A172 (cell line): ENCODE results near the gene SDHD. TPM values are rescaled to one million over a fixed set of nuclear protein-coding genes. Genes with fewer than 3 reads are reported as not detected.

Source experiments
- DNase-seq: peaks from one replicate; pipeline ENCODE4 v3.0.0-alpha.2; 2015; ENCODE audit warnings: low spot score
- total RNA-seq: library from RNA; depleted of rRNA; stranded (reverse); fragments of >200 nt; shearing (Covaris generic); gene quantifications from 2 replicates; pipeline ENCODE4 v1.2.3, GENCODE V29; 2014; rRNA removed

Gene SDHD
- total RNA-seq, 1 experiment from 2014 or later: 124 TPM

DNA sequence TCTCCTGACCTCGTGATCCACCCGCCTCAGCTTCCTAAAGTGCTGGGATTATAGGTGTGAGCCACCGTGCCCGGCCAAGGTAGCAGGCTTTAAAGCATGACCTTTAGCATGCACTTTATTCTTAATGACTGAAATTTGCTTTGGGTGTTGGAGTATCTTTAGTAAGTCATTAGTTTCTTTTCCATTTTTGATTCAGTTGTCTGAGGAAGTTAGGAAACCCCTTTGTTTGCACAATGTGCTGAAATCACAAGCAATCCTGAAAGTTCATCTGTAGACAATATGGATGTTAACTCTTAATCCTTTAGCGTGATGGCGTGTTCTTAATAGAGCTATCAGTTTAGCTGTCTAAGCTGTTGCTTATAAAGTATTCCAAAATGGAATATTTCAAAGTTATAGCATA lies 16.8 kb downstream of the SDHD start:
- no peak for DNase-seq

GRCh38 chr11:112106070-112106469 lies 19.4 kb downstream of the SDHD start:
- DNase-seq: no peak

- DNase-seq: peak; percentile 69
Observed at GRCh38 chr11:112113539-112114457, 27.1 kb downstream of the SDHD start.

- no peak for DNase-seq
Observed at GRCh38 chr11:112114460-112114859, 27.8 kb downstream of the SDHD start.

DNA sequence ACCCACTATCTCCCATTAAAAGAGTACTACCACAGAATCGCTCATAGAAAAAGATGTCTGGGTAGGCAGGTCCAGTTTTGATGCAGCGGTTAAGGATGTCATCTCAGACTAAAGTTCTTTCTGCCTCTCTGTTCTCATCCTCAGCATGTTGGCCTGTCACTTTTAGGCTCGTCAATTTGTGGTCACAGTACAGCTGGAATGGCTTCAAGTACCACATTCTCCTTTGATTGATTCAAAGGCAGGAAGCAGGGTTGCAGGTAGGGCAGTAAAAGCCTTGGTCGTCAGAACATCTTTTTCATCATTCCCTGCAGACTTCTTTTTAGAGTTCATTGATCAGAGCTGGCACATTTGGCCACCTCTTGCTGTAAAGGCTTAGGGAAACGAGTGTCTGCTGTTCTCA lies 28.7 kb downstream of the SDHD start:
- no peak for DNase-seq

GRCh38 chr11:112118176-112118575 lies 31.5 kb downstream of the SDHD start:
- no peak for DNase-seq

DNA sequence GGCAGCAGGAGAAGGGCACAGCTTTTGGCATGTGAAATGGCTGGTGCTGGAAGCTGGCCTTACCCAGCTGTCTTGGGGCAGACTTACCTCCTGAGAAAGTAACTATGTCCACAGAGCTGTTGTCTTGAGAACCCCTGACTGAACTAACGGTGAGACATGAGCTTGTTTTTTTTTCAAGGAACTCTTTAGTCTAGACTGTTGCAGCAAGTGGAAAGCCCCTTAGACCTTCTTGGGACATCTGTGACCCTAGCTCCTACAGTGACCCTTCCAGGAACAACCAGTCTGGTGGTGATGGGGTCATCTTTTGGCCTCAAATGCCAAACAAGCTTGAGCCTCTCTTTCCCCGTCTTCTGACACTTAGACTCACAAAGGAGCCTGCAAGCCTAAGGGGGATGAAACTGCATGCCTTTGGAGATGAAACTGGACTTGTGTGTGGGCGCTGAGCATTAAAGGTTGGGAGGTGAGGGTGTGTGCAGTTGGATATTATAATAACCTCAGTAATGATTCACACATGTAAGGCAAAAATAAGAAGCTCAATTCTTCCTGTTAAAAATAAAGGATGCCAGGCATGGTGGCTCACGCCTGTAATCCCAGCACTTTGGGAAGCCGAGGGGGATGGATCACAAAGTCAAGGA lies 35.4 kb downstream of the SDHD start:
- no peak for DNase-seq

DNA sequence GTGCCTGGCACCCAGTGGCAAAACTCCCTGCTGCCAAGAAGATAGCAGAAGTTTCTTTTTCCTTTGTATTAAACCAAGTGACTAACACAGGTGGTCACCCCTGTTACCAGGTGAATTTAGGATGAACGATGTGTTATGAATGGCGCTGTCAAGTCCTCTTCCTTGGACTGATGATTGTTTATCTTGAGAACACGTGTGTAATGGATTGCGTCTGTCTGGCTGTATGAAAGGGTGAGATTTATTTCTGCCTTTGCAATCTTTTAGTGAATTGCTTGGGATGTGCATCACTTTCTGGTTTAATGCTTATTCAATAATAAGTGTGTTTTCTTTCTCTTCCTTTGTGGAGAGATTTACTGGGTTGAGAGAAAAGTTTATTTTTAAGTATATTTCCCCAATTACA lies 36.5 kb downstream of the SDHD start:
- DNase-seq: no peak

- DNase-seq: no peak
Observed at GRCh38 chr11:112127056-112127455, 40.4 kb downstream of the SDHD start.

DNA sequence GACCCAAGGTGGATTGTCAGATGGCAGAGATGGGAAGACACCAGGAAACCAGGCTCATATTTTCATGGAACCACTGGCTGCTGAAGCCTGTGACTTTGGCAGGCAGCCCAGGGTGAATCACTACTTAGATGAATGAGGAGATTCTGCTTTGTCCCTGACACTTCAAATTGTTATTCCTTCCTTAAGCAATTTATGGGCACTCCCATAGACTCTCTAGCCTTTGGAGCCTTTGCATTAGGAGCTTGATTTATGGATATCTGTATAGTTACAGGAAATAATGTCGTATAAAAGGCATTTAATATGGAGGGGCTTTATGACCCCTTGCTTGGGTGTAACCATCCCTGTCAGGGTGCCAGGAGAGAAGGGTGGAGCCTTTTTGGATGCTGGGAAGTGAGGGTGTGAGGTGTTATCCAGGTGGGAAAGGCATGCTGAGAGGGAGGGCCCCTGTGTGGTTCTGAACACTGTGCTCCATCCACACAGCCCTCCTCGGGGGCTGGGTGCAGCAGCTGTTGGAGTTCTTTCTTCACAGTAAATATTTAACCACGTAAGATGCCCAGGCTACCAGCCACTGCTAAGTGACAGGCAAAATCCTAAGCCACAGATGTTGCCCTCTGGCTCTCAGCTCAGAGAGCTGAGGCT lies 41.9 kb downstream of the SDHD start:
- DNase-seq: peak; percentile 92

DNA sequence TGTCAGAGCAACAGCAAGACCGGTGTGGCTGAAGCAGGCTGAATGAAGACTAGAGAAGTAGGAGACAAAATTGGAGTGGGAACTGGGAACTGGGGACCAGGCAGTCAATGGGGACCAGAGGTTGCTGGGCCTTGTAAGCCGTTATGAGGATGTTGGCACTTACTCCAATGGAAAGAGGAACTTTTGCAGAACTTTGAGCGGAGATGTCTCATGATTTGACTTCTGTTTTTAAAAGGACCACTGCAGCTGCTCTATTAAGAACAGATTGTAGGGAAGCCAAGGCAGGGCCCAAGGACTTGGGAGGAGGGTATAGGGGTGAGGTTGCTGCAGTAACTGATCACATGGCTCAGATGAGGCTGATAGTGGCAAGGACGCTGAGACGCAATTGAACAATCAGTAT lies 43.0 kb downstream of the SDHD start:
- DNase-seq: no peak

- peak; percentile 15 for DNase-seq
Observed at GRCh38 chr11:112132737-112133136, 46.1 kb downstream of the SDHD start.

DNA sequence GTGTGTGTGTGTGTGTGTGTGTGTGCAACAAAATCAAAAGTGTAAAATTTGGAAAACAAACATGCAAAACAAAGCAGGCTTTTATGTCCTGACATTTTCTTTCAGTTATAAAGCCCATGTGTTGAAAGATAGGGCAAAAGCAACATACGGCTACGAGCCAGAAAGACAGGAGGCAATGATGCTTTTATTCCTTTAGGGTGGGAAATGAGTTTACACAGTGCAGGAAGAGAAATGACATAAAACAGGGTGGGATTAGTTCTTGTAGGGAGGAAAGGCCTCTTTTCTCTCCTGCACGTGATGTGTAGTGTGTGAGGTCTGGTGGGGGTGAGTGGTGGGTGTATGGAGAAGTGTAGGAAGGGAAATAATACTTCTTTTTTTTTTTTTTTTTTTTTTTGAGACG lies 47.8 kb downstream of the SDHD start:
- DNase-seq: no peak

- no peak for DNase-seq
Observed at GRCh38 chr11:112143597-112143996, 56.9 kb downstream of the SDHD start.

Other genes with a start within 250 kb of the SDHD start
- 20.2 and 24.7 TPM in 2 replicates for gene ALG9, start 215.3 kb upstream of the SDHD start, total RNA-seq
- 1.5 and 3.4 TPM in 2 replicates for gene FDXACB1, start 207.7 kb upstream of the SDHD start, total RNA-seq
- gene CFAP68, start 207.3 kb upstream of the SDHD start, total RNA-seq: 15.0 and 16.6 TPM in 2 replicates
- 0.34 TPM in 1 of 2 replicates, not detected in the other for gene CRYAB, start 175.1 kb upstream of the SDHD start, total RNA-seq
- gene HSPB2, start 174.1 kb upstream of the SDHD start, total RNA-seq: not detected in 2 replicates
- not detected in 2 replicates for gene C11orf52, start 168.0 kb upstream of the SDHD start, total RNA-seq
- 6.2 and 6.9 TPM in 2 replicates for gene DIXDC1, start 149.5 kb upstream of the SDHD start, total RNA-seq
- 35.1 and 40.6 TPM in 2 replicates for gene DLAT, start 61.5 kb upstream of the SDHD start, total RNA-seq
- gene PIH1D2, start 12.9 kb upstream of the SDHD start, total RNA-seq: 3.3 and 3.4 TPM in 2 replicates
- gene NKAPD1, start 12.6 kb upstream of the SDHD start, total RNA-seq: 18.3 and 19.0 TPM in 2 replicates
- gene TIMM8B, start 117 bp upstream of the SDHD start, total RNA-seq: 56.7 and 61.3 TPM in 2 replicates
- gene IL18, start 77.2 kb downstream of the SDHD start, total RNA-seq: 32.4 and 68.3 TPM in 2 replicates
- gene TEX12, start 80.5 kb downstream of the SDHD start, total RNA-seq: not detected in 2 replicates
- gene BCO2, start 88.6 kb downstream of the SDHD start, total RNA-seq: 0.10 TPM in 1 of 2 replicates, not detected in the other
- gene PTS, start 139.6 kb downstream of the SDHD start, total RNA-seq: 33.0 and 51.8 TPM in 2 replicates
- gene PLET1, start 174.0 kb downstream of the SDHD start, total RNA-seq: not detected in 2 replicates